Transverse colon (tissue), 4 donors: ENCODE results near the gene CYP11A1. TPM values are rescaled to one million over a fixed set of nuclear protein-coding genes. Genes with fewer than 3 reads are reported as not detected.

Experiments used
- DNase-seq: peaks from one replicate; pipeline ENCODE4 v3.0.0-alpha.2; 2019
- H3K27ac ChIP-seq, 4 donors: fragments of 200-600 bp; sonication (generic); 2 replicates each; pipeline ENCODE4 v1.5.1; 2016 to 2018; ENCODE audit warnings: inconsistent platforms in 4 of 4
- H3K27me3 ChIP-seq: fragments of 200-600 bp; sonication (generic); 2 replicates; pipeline ENCODE4 v1.5.1; 2017; ENCODE audit warnings: inconsistent platforms
- H3K36me3 ChIP-seq, 4 donors: fragments of 200-600 bp; sonication (generic); 2 replicates each; pipeline ENCODE4 v1.5.1; 2017 to 2019; ENCODE audit warnings: inconsistent platforms in 4 of 4
- H3K4me1 ChIP-seq, 4 donors: fragments of 200-600 bp; sonication (generic); 2 replicates each; pipeline ENCODE4 v1.5.1; 2017 to 2020; ENCODE audit warnings: inconsistent platforms in 4 of 4
- H3K4me3 ChIP-seq, 4 donors: fragments of 200-600 bp; sonication (generic); 1 replicate in 1 of 4; 2 replicates in 3 of 4; pipeline versions ENCODE4 v1.5.1 to v1.6.1; 2017 to 2019; ENCODE audit warnings: inconsistent platforms in 4 of 4
- H3K9me3 ChIP-seq, 2 donors: fragments of 200-600 bp; sonication (generic); 2 replicates each; pipeline ENCODE4 v1.5.1; 2017 to 2019; ENCODE audit warnings: inconsistent platforms in 2 of 2
- EP300 ChIP-seq: sonication (generic); formaldehyde crosslinking; IDR thresholded peaks from one replicate; pipeline ENCODE4 v1.6.1; 2017; ENCODE audit warnings: antibody characterized with exemption, low read depth
- POLR2A ChIP-seq: fragments of 450-650 bp; IDR thresholded peaks from one replicate; pipeline ENCODE4 v1.6.1; 2016; ENCODE audit warnings: antibody characterized with exemption, mild to moderate bottlenecking, moderate library complexity
- POLR2AphosphoS5 ChIP-seq, 3 donors: sonication (generic); formaldehyde crosslinking; IDR thresholded peaks; one replicate each; pipeline ENCODE4 v1.6.1; 2016; ENCODE audit warnings: antibody characterized with exemption in 3 of 3
- WGBS, 2 donors: methylation state at CpG; one replicate each; pipeline ENCODE4 v1.1.5; 2018; ENCODE audit warnings: low coverage in 1 of 2; 5-methylcytosine and 5-hydroxymethylcytosine counted together
- in situ Hi-C, 4 donors: fragments of 200-750 bp; cut with MboI; loops; one replicate each; pipeline versions ENCODE4 v1.15.0 to v1.15.1; 2017; ENCODE audit warnings: low sequenced_read_pairs in 3 of 4, low pct_ligation_motif_present in 1 of 4, low pct_unique_long_range_greater_than_20kb in 1 of 4
- intact Hi-C: fragments of 100-400 bp; cut with DNase I; formaldehyde crosslinking; loops from one replicate; pipeline ENCODE4 v1.15.1; 2023; ENCODE audit warnings: low total_unique reads
- total RNA-seq, 4 donors: library from RNA; depleted of rRNA; stranded (reverse); fragments of >200 nt; gene quantifications; one replicate each; pipeline ENCODE4 v1.1.0, GENCODE V29; 2016
- TF ChIP-seq, protein P1 (sequence below), 5 experiments: fragments of 200-600 bp in 3 of 5; fragments of 450-650 bp in 2 of 5; sonication (generic) in 3 of 5; IDR thresholded peaks; 1 replicate in 2 of 5; 2 replicates in 3 of 5; pipeline ENCODE4 v1.5.1; 2016 to 2017; ENCODE audit warnings: antibody characterized with exemption in 5 of 5, inconsistent platforms in 3 of 5, mild to moderate bottlenecking in 2 of 5, moderate library complexity in 1 of 5

Gene CYP11A1
- total RNA-seq, 4 donors from 2014 or later = 0.40 to 0.79 TPM; not detected in 2

DNA sequence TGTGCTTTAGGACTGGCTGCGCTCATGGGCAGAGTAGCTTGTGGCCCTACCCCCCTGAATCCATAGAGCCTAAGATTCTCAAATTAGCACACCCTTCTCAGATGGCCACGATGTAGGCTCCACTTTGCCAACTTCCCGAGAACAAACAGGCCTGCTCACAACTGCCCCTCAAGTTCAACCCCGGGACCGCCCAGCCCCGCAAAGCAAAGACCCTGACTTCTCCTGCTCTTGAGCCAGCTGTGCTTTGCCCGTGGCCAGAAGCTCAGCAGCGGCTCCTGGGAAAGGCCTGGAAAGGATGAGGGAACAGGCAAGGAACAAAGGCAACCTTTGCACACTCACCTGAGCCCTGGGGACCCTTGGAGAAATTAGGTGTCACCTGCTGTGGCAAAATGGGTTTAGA, 32.0 kb downstream of the CYP11A1 start:
- Histone ChIP-seq H3K4me3 (no peak overlapping the region), H3K9me3 (no peaks in the 10 kb centered on the region), H3K4me1 (no peaks in the 10 kb centered on the region), H3K27ac (no peak overlapping the region), H3K27me3 (no peaks in the 10 kb centered on the region), H3K36me3 (no peaks in the 10 kb centered on the region)
- intact Hi-C loops (no loop called here), in situ Hi-C loops (no loop called here)
- DNase-seq = no peak
- WGBS, 2 donors = 86 to 93% methylated on average over 4 to 8 of the region's 8 CpGs
- TF ChIP-seq POLR2A (no peak), EP300 (no peak), POLR2AphosphoS5 (IDR thresholded peaks at IDR 0.05) (no peak)
- TF ChIP-seq, protein P1, sequence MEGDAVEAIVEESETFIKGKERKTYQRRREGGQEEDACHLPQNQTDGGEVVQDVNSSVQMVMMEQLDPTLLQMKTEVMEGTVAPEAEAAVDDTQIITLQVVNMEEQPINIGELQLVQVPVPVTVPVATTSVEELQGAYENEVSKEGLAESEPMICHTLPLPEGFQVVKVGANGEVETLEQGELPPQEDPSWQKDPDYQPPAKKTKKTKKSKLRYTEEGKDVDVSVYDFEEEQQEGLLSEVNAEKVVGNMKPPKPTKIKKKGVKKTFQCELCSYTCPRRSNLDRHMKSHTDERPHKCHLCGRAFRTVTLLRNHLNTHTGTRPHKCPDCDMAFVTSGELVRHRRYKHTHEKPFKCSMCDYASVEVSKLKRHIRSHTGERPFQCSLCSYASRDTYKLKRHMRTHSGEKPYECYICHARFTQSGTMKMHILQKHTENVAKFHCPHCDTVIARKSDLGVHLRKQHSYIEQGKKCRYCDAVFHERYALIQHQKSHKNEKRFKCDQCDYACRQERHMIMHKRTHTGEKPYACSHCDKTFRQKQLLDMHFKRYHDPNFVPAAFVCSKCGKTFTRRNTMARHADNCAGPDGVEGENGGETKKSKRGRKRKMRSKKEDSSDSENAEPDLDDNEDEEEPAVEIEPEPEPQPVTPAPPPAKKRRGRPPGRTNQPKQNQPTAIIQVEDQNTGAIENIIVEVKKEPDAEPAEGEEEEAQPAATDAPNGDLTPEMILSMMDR (IDR thresholded peaks at IDR 0.05) = no peak

DNA sequence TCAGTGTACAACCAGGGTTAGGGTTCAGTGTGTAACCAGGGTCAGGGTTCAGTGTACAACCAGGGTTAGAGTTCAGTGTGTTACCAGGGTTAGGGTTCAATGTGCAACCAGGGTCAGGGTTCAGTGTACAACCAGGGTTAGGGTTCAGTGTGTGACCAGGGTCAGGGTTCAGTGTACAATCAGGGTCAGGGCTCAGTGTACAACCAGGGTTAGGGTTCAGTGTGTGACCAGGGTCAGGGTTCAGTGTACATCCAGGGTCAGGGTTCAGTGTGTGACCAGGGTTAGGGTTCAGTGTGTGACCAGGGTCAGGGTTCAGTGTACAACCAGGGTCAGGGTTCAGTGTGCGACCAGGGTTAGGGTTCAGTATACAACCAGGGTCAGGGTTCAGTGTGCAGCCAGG, 33.3 kb downstream of the CYP11A1 start:
- Histone ChIP-seq H3K36me3 (no peaks in the 10 kb centered on the region), H3K27me3 (no peaks in the 10 kb centered on the region), H3K4me3 (no peak overlapping the region), H3K27ac (no peak overlapping the region), H3K4me1 (no peaks in the 10 kb centered on the region), H3K9me3 (no peaks in the 10 kb centered on the region)
- TF ChIP-seq POLR2AphosphoS5 (IDR thresholded peaks at IDR 0.05) (no peak), POLR2A (no peak), EP300 (no peak)
- TF ChIP-seq, protein P1 (IDR thresholded peaks at IDR 0.05) = no peak
- DNase-seq = no peak
- in situ Hi-C loops = no loop called here
- intact Hi-C loops = no loop called here
- 100% methylated on average over 1 of the region's 1 CpG; no CpG with 5 or more reads in 1 of the 2 donors for WGBS, 2 donors

DNA sequence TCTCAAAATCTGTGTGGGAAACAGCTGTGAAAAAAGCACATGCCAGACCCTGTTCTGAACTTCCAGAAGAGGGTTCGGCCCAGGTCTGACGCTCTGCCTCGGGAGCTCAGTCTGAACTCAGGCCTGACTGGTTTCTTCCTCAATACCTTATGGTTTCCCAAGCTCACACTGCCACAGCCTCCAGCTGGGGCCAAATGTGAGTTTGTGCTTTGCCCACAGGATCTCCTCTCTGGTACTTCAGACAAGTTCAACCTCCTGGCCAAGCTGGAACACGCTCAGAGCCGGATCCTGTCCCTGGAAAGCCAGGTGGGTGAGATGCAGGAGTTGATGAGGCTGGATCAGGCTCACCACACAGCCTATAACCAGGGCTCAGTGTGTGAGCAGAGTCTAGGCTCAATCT, 33.8 kb downstream of the CYP11A1 start:
- WGBS, 2 donors = 64 to 88% methylated on average over 3 to 5 of the region's 5 CpGs
- Histone ChIP-seq H3K4me1 (no peaks in the 10 kb centered on the region), H3K36me3 (no peaks in the 10 kb centered on the region), H3K27me3 (no peaks in the 10 kb centered on the region), H3K9me3 (no peaks in the 10 kb centered on the region), H3K4me3 (no peak overlapping the region), H3K27ac (no peak overlapping the region)
- no peak for DNase-seq
- TF ChIP-seq, protein P1 (IDR thresholded peaks at IDR 0.05) = no peak
- no peak for TF ChIP-seq EP300
- no peak for TF ChIP-seq POLR2A
- no peak for TF ChIP-seq POLR2AphosphoS5 (IDR thresholded peaks at IDR 0.05)
- in situ Hi-C loops (no loop called here), intact Hi-C loops (no loop called here)

DNA sequence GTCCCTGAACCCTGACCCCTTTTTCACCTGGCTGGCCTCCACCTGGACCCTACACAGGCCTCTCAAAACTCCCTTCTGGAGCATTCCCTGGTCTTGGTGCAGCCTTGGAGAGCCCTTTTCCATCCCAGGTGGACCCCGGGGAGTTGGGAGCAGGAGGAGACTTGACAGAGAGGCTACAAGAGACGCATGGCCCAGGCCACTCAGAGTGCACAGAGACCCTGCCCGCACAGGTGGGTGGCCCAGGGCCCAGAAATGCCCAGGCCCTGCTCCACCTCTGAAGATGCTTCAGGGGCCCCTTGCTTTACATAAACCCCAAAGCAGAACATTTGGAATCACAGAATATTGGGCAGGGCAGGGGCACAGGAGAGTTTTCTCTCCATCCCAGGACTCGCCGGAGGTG, 34.4 kb downstream of the CYP11A1 start:
- 90% methylated on average over 5 of the region's 5 CpGs; no CpG with 5 or more reads in 1 of the 2 donors for WGBS, 2 donors
- no peak for DNase-seq

More for the DNA sequence above, 34.4 kb downstream of the CYP11A1 start:
- in situ Hi-C loops (no loop called here), intact Hi-C loops (no loop called here)
- TF ChIP-seq EP300 (no peak), POLR2AphosphoS5 (IDR thresholded peaks at IDR 0.05) (no peak), POLR2A (no peak)
- TF ChIP-seq, protein P1 (IDR thresholded peaks at IDR 0.05) = no peak
- Histone ChIP-seq H3K4me3 (no peak overlapping the region), H3K9me3 (no peaks in the 10 kb centered on the region), H3K27ac (no peak overlapping the region), H3K27me3 (no peaks in the 10 kb centered on the region), H3K4me1 (no peaks in the 10 kb centered on the region), H3K36me3 (no peaks in the 10 kb centered on the region)
